HepG2 (cell line): ENCODE measurements around the gene CD68. TPM values are rescaled to one million over a fixed set of nuclear protein-coding genes. Genes with fewer than 3 reads are reported as not detected.

ENCODE experiments used
- ATF7 ChIP-seq, 2 experiments: fragments of 450-650 bp in 1 of 2; sonication (generic) in 1 of 2; formaldehyde crosslinking in 1 of 2; IDR thresholded peaks; 2 replicates each; pipeline versions ENCODE4 v1.4.0 to v1.6.1; 2016 to 2020; ENCODE audit warnings: antibody characterized with exemption in 1 of 2, mild to moderate bottlenecking in 1 of 2, missing genetic modification reagents in 1 of 2
- FOXA3 ChIP-seq: IDR thresholded peaks from 2 replicates; pipeline ENCODE4 v1.6.1; 2016; ENCODE audit warnings: missing genetic modification reagents, missing compliant biosample characterization
- KDM3A ChIP-seq: IDR thresholded peaks from 2 replicates; pipeline ENCODE4 v1.6.1; 2018; ENCODE audit warnings: low read depth, missing compliant biosample characterization
- NBN ChIP-seq: fragments of 450-650 bp; conservative IDR thresholded peaks from 2 replicates; pipeline ENCODE4 v1.6.1; 2017
- RBAK ChIP-seq: sonication (generic); formaldehyde crosslinking; IDR thresholded peaks from 2 replicates; pipeline ENCODE4 v1.5.1; 2020; ENCODE audit warnings: mild to moderate bottlenecking, missing genetic modification reagents
- SIN3B ChIP-seq: fragments of 150-350 bp; IDR thresholded peaks from 2 replicates; pipeline ENCODE4 v1.6.1; 2014; ENCODE audit warnings: low read length
- SP4 ChIP-seq: sonication (generic); formaldehyde crosslinking; IDR thresholded peaks from 2 replicates; pipeline ENCODE4 v1.8.1; 2023; ENCODE audit warnings: mild to moderate bottlenecking, missing genetic modification reagents
- YY1 ChIP-seq: IDR thresholded peaks from 2 replicates; pipeline ENCODE4 v1.6.1; 2011; ENCODE audit warnings: low read length, low read depth, moderate library complexity, mild to moderate bottlenecking; ENCODE audit not compliant: insufficient read depth, insufficient replicate concordance
- ZMYM4 ChIP-seq: sonication (generic); formaldehyde crosslinking; IDR thresholded peaks from 2 replicates; pipeline ENCODE4 v1.8.1; 2023; ENCODE audit warnings: mild to moderate bottlenecking, missing genetic modification reagents
- ZNF143 ChIP-seq: sonication (generic); formaldehyde crosslinking; IDR thresholded peaks from 2 replicates; pipeline ENCODE4 v1.4.0; 2020; ENCODE audit warnings: missing genetic modification reagents
- ZNF17 ChIP-seq: sonication (generic); formaldehyde crosslinking; IDR thresholded peaks from 2 replicates; pipeline ENCODE4 v1.5.0; 2020; ENCODE audit warnings: mild to moderate bottlenecking, missing genetic modification reagents
- ZNF768 ChIP-seq: sonication (generic); formaldehyde crosslinking; IDR thresholded peaks from 2 replicates; pipeline ENCODE4 v1.4.0; 2020; ENCODE audit warnings: missing genetic modification reagents
- polyA plus RNA-seq, 8 experiments: library from polyadenylated mRNA; depleted of rRNA in 3 of 8; stranded (reverse) in 7 of 8; unstranded in 1 of 8; fragments of >200 nt; fragmentation: Illumina TruSeq in 4 of 8; extraction: Trizol in 4 of 8; gene quantifications; 2 replicates each; pipeline versions ENCODE4 v1.2.1 to v1.2.3, GENCODE V29; 2011 to 2016; ENCODE audit warnings: low read depth in 4 of 8, missing spikeins in 1 of 8, mixed read lengths in 1 of 8; ENCODE audit not compliant: insufficient read depth in 1 of 8
- total RNA-seq, 5 experiments: library from RNA; depleted of rRNA; stranded (reverse); fragments of >200 nt; fragmentation: Illumina TruSeq; extraction: Trizol; gene quantifications; 2 replicates each; pipeline ENCODE4 v1.2.3, GENCODE V29; 2016; ENCODE audit warnings: low read depth in 1 of 5
- TF ChIP-seq, protein P1 (sequence below): sonication (generic); formaldehyde crosslinking; IDR thresholded peaks from 2 replicates; pipeline ENCODE4 v1.5.0; 2020; ENCODE audit warnings: mild to moderate bottlenecking, missing genetic modification reagents, borderline replicate concordance
- TF ChIP-seq, protein P2 (sequence below): sonication (generic); formaldehyde crosslinking; IDR thresholded peaks from 2 replicates; pipeline ENCODE4 v1.8.1; 2023; ENCODE audit warnings: missing genetic modification reagents, inconsistent platforms, borderline replicate concordance
- TF ChIP-seq, protein P3 (sequence below): sonication (generic); formaldehyde crosslinking; IDR thresholded peaks from 2 replicates; pipeline ENCODE4 v1.4.0; 2020; ENCODE audit warnings: mild to moderate bottlenecking, missing genetic modification reagents

Gene CD68
- total and polyA plus RNA-seq, 2 of the 13 experiments (the other 11 are each of a cell fraction or from before 2014, with no cell fraction given) = 10.3 to 104 TPM

DNA sequence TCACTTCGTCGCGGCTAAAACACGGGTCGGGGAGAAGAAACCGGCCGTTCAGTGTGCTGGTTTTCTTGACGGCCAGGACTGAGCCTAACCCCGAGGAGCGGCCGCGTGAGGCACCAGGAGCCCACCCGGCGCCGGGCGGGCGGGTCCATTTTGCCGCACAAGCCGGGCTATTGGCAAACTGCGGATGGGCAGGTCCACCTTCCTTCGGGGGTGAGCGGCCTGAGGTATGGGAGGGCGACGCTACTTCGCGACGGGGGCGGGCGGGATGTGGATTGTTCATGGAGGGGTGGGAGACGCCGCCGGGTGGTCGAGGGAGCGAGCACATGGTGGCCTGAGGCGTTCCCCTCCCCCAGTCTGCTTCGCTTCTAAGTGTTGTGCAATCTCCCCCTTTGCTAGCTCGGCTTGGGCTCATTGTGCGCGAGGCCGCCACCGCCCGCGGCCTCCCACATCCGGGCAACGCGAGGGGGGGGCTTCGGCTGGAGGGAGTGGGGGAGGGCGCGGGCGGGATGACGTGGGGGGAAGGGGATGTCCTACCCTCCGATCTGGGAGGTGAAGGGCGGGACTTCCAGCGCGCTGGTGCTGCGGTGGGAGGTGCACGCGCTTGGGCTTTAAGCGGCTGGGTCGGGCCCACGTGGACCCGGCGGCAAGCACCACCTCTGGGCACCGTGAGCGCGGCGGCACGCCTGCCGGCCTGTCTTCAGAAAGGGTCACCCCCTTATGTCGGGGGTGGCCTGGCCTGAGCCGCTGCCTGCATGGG, 5.9 kb upstream of the CD68 start (continued):
- TF ChIP-seq, protein P1, sequence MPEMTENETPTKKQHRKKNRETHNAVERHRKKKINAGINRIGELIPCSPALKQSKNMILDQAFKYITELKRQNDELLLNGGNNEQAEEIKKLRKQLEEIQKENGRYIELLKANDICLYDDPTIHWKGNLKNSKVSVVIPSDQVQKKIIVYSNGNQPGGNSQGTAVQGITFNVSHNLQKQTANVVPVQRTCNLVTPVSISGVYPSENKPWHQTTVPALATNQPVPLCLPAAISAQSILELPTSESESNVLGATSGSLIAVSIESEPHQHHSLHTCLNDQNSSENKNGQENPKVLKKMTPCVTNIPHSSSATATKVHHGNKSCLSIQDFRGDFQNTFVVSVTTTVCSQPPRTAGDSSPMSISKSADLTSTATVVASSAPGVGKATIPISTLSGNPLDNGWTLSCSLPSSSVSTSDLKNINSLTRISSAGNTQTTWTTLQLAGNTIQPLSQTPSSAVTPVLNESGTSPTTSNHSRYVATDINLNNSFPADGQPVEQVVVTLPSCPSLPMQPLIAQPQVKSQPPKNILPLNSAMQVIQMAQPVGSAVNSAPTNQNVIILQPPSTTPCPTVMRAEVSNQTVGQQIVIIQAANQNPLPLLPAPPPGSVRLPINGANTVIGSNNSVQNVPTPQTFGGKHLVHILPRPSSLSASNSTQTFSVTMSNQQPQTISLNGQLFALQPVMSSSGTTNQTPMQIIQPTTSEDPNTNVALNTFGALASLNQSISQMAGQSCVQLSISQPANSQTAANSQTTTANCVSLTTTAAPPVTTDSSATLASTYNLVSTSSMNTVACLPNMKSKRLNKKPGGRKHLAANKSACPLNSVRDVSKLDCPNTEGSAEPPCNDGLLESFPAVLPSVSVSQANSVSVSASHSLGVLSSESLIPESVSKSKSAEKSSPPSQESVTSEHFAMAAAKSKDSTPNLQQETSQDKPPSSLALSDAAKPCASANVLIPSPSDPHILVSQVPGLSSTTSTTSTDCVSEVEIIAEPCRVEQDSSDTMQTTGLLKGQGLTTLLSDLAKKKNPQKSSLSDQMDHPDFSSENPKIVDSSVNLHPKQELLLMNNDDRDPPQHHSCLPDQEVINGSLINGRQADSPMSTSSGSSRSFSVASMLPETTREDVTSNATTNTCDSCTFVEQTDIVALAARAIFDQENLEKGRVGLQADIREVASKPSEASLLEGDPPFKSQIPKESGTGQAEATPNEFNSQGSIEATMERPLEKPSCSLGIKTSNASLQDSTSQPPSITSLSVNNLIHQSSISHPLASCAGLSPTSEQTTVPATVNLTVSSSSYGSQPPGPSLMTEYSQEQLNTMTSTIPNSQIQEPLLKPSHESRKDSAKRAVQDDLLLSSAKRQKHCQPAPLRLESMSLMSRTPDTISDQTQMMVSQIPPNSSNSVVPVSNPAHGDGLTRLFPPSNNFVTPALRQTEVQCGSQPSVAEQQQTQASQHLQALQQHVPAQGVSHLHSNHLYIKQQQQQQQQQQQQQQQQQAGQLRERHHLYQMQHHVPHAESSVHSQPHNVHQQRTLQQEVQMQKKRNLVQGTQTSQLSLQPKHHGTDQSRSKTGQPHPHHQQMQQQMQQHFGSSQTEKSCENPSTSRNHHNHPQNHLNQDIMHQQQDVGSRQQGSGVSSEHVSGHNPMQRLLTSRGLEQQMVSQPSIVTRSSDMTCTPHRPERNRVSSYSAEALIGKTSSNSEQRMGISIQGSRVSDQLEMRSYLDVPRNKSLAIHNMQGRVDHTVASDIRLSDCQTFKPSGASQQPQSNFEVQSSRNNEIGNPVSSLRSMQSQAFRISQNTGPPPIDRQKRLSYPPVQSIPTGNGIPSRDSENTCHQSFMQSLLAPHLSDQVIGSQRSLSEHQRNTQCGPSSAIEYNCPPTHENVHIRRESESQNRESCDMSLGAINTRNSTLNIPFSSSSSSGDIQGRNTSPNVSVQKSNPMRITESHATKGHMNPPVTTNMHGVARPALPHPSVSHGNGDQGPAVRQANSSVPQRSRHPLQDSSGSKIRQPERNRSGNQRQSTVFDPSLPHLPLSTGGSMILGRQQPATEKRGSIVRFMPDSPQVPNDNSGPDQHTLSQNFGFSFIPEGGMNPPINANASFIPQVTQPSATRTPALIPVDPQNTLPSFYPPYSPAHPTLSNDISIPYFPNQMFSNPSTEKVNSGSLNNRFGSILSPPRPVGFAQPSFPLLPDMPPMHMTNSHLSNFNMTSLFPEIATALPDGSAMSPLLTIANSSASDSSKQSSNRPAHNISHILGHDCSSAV (CRISPR knock-in tag) = no peak
- TF ChIP-seq YY1 = peak; percentile 30
- TF ChIP-seq ZNF768 (CRISPR knock-in tag) = peak; percentile 53; the same call in 1 of the 2 replicates
- peak; percentile 25; the same call in 1 of the 2 replicates for TF ChIP-seq ATF7 (IDR thresholded peaks at IDR 0.05)
- TF ChIP-seq ATF7 (CRISPR knock-in tag; IDR thresholded peaks at IDR 0.05) = no peak
- 0 out of 2 replicates have a peak, but pooled peaks have one; percentile 31 for TF ChIP-seq ZNF143 (CRISPR knock-in tag)
- TF ChIP-seq KDM3A (CRISPR knock-in tag) = no peak
- TF ChIP-seq, protein P2, sequence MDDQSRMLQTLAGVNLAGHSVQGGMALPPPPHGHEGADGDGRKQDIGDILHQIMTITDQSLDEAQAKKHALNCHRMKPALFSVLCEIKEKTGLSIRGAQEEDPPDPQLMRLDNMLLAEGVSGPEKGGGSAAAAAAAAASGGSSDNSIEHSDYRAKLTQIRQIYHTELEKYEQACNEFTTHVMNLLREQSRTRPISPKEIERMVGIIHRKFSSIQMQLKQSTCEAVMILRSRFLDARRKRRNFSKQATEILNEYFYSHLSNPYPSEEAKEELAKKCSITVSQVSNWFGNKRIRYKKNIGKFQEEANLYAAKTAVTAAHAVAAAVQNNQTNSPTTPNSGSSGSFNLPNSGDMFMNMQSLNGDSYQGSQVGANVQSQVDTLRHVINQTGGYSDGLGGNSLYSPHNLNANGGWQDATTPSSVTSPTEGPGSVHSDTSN (CRISPR knock-in tag) = no peak
- no peak for TF ChIP-seq NBN
- no peak for TF ChIP-seq RBAK (CRISPR knock-in tag)
- TF ChIP-seq SP4 = peak; percentile 69
- peak; percentile 52 for TF ChIP-seq FOXA3 (CRISPR knock-in tag)
- no peak for TF ChIP-seq ZMYM4
- TF ChIP-seq SIN3B = no peak
- TF ChIP-seq, protein P3, sequence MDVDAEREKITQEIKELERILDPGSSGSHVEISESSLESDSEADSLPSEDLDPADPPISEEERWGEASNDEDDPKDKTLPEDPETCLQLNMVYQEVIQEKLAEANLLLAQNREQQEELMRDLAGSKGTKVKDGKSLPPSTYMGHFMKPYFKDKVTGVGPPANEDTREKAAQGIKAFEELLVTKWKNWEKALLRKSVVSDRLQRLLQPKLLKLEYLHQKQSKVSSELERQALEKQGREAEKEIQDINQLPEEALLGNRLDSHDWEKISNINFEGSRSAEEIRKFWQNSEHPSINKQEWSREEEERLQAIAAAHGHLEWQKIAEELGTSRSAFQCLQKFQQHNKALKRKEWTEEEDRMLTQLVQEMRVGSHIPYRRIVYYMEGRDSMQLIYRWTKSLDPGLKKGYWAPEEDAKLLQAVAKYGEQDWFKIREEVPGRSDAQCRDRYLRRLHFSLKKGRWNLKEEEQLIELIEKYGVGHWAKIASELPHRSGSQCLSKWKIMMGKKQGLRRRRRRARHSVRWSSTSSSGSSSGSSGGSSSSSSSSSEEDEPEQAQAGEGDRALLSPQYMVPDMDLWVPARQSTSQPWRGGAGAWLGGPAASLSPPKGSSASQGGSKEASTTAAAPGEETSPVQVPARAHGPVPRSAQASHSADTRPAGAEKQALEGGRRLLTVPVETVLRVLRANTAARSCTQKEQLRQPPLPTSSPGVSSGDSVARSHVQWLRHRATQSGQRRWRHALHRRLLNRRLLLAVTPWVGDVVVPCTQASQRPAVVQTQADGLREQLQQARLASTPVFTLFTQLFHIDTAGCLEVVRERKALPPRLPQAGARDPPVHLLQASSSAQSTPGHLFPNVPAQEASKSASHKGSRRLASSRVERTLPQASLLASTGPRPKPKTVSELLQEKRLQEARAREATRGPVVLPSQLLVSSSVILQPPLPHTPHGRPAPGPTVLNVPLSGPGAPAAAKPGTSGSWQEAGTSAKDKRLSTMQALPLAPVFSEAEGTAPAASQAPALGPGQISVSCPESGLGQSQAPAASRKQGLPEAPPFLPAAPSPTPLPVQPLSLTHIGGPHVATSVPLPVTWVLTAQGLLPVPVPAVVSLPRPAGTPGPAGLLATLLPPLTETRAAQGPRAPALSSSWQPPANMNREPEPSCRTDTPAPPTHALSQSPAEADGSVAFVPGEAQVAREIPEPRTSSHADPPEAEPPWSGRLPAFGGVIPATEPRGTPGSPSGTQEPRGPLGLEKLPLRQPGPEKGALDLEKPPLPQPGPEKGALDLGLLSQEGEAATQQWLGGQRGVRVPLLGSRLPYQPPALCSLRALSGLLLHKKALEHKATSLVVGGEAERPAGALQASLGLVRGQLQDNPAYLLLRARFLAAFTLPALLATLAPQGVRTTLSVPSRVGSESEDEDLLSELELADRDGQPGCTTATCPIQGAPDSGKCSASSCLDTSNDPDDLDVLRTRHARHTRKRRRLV (CRISPR knock-in tag) = no peak
- no peak for TF ChIP-seq ZNF17 (CRISPR knock-in tag)
